ENCODE measurements around the gene LHX3.

Gene LHX3

DNA sequence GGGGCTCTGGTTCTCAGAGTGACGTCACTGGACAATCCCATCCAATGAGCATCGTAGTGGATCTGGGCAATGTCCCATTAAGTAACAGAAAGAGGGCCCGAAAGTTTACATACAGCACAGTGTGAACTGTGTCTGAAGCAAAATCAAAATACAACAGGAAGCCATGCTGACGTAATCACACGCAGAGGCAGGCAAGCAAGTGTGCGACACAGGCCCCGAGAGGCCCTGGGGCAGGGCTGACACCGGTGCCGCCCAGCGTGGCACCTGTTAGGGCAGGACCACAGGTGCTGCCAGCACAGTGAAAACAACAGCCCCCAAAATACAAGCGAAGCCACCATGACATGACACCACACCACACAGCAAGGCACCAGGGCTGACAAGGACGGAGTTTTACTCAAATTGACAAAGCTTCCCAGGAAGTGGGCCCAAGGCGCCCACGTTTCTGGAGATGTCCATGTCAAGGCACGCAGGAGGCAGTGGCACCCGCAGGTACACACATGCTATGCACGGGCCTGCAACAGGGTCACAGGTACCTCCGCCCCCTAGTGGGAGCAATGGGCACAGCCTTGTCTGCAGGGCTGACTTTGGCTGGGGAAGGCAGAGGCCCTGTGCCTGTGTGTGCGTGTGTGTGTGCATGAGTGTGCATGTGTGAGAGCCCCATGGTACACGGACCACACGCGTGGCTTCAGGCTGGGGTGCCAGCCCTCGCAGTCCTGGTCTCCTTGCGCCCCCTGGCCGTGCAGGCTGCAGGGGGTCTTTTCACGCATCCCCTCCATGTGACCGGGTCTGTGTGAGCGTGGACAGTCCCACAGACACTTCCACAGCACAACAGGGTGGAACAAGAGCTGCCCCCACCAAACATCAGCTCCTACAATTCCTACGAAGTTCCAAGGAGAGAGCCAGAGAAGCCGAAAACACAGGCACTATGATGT lies 21.1 kb upstream of the LHX3 start:
- peak in 1 of 2 experiments; percentile 14 for DNase-seq

DNA sequence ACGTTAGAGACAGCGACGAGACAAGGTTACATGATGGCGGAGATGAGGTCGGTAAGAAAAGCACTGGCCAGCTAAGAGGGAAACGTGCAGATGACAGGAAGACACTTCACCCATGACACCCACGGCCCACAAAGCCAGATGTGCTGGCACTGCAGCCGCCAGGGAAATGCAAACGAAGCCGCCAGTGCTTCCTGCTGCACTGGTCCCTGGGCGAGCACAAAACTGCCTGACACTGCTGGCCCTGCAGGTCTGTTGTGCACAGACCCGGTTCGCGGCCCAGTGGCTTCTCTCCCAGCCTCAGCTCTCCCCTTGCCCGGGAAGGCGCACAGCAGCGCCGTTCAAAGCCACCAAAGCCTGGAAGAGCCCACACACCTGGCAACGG lies 20.4 kb upstream of the LHX3 start:
- no peak for DNase-seq

GRCh38 chr9:136223871-136224640 lies 19.1 kb upstream of the LHX3 start:
- no peak for DNase-seq

DNA sequence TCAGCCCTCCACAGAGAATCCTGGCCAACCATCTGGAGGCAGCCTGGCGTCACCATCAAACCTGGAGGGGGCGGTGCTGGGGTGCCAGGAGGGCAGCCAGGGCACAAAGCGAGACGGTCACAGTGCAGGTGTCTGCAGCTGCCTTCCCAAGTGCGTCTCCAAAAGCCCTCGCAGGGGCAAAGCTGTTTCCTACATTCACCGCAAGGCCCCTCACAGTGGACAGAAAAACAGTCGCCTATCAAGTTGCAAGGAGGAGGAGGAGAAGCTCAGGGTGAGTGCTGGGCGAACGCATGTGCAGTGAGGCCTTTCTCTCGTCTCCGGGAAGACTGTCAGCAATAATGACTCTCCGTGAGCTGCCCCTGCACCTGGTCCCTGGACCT lies 18.0 kb upstream of the LHX3 start:
- no peak for DNase-seq

DNA sequence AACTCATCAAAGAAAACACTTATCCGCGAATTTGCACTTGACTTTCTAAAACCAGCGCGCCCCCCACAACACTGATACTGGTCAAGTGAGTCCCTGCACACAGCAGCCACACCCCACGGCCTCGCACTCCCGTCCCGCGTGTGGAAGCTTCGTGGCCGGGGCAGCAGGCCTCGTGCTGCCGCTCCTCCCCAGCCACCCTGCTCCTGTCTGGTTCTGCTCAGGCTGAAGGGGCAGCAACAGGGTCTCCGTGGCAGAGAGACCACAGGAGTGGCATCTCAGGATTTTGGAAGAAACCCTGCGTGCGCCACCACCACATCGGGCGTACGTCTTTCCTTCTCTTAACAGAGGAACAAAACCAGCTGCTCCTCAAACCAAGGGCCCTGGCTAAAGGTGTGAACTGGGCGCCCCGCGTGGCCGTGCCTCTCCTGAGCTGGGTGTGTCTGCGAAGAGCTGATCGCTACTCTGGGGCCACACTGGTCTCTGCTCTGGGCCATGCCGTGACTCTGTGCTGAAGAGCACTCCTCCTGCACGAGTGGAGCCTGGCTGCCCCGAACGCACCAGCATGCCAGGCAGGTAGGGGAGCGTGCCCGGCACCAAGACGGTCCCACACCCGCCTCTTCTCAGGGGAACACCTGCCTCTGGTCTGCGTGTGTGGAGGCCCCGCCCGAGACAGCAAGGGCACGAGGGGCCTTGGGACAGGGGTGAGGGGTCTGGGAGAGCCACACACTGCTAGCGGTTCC lies 17.4 kb upstream of the LHX3 start:
- no peak for DNase-seq

- DNase-seq: no peak
Observed at GRCh38 chr9:136220017-136220729, 15.2 kb upstream of the LHX3 start.

GRCh38 chr9:136219276-136219675 lies 14.3 kb upstream of the LHX3 start:
- DNase-seq: no peak

- no peak for DNase-seq
Observed at GRCh38 chr9:136218673-136219072, 13.7 kb upstream of the LHX3 start.

DNA sequence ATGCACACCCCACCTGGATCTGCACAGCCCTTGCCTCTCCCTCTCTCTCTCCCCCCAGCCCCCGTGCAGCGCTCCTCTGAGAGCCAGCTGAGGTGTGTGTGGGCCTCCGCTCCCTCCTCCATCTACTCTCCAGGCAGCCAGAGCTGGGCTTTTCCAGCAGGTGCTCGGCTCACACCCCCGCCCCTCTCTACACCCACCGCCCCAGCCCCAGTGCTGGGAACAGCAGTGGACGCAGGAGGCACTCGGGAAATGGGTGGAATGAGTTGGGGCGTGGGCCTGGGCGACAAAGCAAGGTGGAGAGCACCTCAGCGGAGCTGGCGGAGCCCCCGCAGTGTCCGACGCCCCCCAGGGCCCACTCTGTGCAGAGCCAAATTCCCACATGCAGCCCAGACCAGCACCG lies 13.3 kb upstream of the LHX3 start:
- DNase-seq: no peak

GRCh38 chr9:136216541-136217244 lies 11.8 kb upstream of the LHX3 start:
- no peak for DNase-seq

GRCh38 chr9:136213733-136214132 lies 8.8 kb upstream of the LHX3 start:
- no peak for DNase-seq

DNA sequence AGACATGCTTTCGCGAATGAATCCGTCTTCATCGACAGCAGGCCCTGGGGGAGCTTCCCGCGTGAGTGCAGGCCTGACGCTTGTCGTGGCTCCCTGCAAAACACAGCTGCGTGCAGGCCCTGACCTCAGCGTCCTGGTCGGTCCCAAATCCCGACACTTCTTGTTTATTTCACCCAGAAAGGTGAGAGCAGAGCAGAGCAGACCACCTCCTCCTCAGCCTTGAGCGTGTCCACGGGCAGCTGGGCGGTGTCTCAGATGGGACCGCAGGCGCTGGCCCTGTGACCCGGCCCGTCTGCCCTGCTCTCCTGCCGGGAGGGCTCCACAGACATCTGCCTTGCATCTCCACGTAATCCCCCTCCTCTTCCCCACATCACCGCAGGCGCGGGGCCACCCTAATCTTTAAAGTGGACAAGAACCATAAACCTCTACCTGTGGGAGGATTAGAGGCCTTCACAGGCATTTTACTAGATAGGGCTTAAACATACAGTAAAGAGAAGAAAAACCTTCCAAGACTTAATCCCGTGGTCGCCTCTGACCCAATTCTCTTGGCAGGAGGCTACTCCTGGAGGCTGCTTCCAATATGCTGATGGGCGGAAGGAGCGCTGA lies 7.5 kb upstream of the LHX3 start:
- no peak for DNase-seq

GRCh38 chr9:136211441-136212344 lies 6.8 kb upstream of the LHX3 start:
- DNase-seq: no peak

DNA sequence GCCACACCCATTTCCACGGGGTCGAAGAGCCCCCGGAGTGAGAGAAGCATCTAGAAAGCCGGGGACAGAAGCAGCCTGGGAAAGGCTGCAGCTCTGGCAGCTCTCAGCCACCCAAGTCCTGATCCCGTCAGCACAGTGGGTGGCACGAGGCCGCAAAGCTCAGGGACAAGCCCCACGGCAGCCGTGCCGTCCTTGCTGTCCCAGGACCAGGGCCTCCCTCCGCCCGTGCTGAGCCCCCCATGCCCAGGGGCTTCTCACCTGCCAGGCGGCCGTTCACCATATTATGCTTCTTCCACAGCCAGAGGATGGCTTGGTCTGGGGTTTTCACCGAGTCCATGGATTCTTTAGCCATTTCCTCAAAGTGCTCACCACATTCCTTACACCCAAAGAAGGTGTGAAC lies 6.1 kb upstream of the LHX3 start:
- DNase-seq: no peak

DNA sequence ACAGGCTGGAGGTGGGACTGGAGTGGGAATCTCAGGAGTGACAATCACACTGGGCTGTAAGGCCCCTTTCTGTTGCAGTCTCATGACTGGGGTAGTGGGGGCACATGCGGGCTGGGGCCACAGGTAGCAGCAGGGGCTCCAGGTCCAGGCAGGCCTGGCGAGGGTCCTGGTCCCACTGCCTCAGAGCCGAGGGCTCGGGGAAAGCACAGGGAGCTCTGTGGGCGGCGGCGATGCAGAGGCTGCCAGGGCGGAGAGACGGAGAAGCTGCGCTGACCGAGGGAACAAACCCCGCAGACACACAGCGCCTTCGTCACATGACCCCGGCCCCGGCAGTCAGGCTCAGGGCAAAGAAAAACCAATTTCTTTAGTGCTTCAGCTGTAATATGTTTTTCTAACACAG lies 5.3 kb upstream of the LHX3 start:
- no peak for DNase-seq

DNA sequence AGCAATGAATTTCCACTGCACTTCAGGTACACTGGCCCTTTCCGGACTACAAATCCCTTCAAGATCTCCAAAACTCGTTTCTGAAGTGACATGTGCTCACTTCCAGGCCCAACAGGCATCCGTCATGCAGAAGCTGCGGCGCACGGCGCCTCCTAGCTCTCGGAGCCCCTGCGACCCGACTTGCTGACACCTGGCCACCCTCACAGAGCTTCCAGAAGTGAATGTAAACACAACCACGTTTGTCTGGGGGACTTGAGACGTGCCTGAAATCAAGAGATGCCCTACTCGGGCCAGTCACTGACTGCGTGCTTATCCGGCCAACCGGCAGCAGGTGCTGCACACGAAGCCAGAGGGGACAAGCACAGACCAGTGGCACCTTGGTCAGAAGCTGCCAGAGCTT lies 4.9 kb upstream of the LHX3 start:
- no peak for DNase-seq

DNA sequence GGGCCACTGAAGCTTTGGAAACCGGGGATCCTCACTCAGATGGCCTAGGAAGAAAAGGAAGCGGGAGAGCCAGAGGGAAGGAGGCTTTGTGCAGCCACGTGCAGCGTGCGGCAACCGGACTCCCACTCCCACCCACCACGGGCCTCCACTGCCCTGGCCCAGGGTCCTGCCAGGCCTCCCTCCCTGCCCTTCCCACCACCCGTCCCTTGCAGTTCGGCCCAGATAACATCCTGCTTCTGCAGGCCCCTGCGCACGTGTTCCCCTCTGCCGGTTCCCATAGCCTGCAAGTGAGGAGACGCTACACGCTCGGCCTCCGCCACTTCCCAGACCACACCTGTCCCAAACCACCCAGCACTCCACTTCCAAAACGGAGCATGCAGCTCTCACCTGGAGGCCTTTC lies 4.3 kb upstream of the LHX3 start:
- DNase-seq: no peak

DNA sequence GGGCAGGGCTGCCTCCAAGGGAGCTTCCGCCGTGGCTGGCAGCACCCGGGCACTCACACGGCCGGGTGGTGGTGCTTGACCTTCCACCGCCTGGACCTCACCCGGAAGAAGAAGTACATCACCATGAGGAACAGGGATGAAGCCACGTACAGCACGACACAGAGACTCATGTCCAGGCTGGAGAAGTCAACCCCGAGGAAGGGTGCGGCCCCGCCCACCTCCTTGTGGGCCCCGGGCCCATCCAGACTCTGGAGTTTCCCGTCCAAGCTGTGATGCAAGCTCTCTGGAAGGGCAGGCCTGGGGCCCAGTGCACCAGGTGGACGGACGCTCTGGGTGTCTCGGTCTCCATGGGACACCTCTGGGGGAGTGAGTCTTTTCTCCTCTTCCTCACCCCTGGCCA lies 3.7 kb upstream of the LHX3 start:
- DNase-seq: no peak

- DNase-seq: no peak
Observed at GRCh38 chr9:136207616-136208015, 2.7 kb upstream of the LHX3 start.

DNA sequence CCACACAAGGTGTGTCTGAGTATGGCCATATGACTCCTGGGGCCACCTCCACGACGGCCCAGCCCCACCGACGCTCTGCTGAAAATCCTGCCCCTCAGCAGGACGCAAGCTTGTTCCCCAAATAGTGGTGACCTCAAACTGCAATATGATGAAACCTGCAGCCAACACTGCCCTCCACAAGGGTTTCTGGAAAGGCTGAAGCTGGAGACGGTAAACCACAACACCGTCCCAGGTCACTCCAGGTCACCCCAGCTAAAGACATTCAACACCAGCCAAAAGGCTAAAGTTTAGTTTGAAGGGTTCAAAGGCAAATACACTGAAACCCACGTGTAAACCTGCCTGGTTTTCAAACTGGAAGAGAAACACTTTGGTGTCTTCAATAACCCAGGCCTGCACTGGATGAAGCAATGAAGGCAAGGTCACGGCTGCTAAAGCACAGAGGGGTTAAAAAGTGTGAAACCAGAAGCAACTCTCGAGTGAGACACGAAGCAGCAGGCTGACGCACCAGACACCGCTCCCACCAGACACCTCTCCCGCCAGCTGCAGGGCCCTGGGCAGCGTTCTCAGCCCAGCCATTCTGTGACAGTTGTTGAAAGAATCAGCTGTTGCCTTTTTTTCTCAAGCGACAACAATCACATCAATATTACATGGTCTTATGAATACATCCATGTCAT lies 1.8 kb upstream of the LHX3 start:
- no peak for DNase-seq

Measured in NCI-H446 (cell line).